IPS DF 4.7 (cell line): ENCODE data around the gene FIGNL1.
"Not testable (repeated sequence)": the region's sequence is repeated elsewhere in the genome, so short reads cannot be mapped to it uniquely, and the experiment has no call there.

Experiments used
- DNase-seq: peaks from one replicate; pipeline ENCODE4 v3.0.0-alpha.2; 2013; ENCODE audit warnings: low spot score; ENCODE audit errors: extremely low read depth

Gene FIGNL1

GRCh38 chr7:50472427-50472826, 22.3 kb upstream of the FIGNL1 start:
- no peak for DNase-seq

DNA sequence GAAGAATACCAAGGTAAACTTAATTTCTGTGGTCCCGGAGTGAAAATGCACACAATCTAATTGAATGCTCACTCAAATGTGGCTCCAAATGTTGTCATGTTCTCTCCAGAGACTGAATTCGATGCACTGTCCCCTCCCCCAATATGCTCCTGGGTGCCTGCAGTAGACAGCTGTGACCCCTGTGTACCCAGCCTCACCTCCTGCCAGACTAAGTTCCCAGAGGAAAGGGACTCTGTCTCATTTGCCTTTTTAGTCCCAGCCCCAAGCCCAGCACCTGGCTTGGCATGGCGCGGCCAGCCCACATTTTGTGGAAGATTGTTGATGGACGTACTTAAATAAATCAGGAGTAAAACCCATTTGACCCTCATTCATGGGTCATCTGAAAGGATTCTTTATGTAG, 21.8 kb upstream of the FIGNL1 start:
- no peak for DNase-seq

GRCh38 chr7:50470250-50471163, 20.4 kb upstream of the FIGNL1 start:
- no peak for DNase-seq

DNA sequence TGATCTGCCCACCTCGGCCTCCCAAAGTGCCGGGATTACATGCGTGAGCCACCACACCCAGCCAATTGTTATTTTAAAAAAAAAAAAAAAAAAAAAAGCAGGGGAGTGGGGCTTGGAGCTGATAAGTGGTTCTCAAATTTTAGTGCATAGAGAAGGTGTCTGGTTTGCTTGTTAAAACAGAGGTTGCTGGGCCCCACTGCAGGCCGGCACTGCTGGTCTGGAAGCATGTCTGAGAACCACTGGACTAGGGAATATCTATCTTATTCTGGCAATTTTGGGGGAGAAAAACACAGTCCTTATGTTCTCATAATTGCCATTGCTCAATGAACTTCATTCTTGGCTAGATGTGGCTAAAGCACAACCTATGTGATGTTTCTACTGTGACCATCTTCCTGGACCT, 19.0 kb upstream of the FIGNL1 start:
- DNase-seq = no peak

GRCh38 chr7:50467817-50468610, 17.9 kb upstream of the FIGNL1 start:
- DNase-seq = peak; percentile 56

DNA sequence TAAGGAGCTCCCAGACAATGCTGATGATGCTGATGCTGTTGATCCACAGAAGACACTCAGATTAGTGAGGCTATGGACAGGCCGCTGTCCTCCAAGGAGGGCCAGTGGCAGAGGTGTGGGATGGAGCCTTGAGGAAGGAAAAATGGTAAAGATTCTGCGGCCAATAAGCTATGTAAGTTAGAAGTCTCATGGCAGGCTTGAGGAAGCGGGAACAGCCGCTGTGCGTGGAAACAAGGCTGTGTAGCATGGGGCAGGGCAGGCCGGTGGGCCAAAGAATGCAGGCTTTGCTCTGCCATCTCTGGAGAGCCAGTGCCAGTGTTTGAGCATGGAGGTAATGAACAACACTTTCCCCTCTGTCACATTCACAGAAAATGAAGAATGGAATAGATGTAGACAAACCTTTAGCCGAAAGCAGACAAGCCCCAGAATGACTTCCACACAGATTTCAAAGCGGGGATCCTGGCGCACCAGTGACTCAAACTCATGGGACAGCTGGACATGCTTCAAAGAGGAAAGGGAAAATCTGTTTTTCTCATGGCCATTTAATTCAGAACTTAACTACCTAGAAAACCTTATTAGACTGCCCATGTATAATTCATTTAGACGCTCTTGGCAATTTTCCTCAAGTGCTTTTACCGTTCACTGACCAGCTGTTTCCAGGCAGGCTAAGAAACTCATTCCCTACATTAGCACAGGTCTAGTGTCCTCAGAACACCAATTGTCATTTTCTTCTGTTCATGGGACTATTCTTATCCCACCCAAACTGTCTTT, 16.9 kb upstream of the FIGNL1 start:
- no peak for DNase-seq

GRCh38 chr7:50463035-50463434, 12.9 kb upstream of the FIGNL1 start:
- no peak for DNase-seq

GRCh38 chr7:50462361-50462760, 12.2 kb upstream of the FIGNL1 start:
- no peak for DNase-seq

DNA sequence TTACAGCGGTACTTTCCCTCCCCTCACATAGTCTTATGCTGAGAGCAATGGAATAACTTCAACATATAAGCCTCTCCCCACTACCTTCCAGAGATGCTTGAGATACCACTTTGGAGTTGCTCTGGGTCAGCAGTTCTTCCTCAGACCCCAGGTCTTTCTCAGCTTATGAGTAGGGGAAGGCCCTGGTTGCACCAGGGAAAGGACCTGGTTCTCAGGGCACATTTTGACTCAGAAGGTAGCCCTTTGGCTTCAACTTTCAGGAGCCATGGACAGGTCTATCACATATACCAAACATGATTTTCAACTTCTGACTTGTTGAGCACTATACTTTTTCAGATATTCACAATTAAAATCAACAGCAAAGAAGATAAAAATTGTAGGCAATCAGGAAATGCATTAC, 11.5 kb upstream of the FIGNL1 start:
- no peak for DNase-seq

- DNase-seq = not testable (repeated sequence)
These were observed 9.0 kb upstream of the FIGNL1 start for GRCh38 chr7:50459183-50459582.

DNA sequence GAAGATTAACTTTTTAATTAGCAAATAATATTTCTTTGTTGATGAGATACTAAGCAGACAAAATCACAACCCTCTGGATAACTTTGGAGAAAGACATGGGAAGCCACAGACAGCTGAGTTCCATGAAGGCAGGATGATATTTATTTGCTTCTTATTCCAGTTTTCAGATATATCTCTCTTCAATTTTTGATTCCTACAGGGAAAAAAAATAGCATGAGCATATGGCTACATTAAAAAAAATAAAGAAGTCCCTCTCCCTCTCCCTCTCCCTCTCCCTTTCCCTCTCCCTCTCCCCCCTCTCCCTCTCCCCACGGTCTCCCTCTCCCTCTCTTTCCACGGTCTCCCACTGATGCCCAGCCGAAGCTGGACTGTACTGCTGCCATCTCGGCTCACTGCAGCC, 8.5 kb upstream of the FIGNL1 start:
- DNase-seq = not testable (repeated sequence)

DNA sequence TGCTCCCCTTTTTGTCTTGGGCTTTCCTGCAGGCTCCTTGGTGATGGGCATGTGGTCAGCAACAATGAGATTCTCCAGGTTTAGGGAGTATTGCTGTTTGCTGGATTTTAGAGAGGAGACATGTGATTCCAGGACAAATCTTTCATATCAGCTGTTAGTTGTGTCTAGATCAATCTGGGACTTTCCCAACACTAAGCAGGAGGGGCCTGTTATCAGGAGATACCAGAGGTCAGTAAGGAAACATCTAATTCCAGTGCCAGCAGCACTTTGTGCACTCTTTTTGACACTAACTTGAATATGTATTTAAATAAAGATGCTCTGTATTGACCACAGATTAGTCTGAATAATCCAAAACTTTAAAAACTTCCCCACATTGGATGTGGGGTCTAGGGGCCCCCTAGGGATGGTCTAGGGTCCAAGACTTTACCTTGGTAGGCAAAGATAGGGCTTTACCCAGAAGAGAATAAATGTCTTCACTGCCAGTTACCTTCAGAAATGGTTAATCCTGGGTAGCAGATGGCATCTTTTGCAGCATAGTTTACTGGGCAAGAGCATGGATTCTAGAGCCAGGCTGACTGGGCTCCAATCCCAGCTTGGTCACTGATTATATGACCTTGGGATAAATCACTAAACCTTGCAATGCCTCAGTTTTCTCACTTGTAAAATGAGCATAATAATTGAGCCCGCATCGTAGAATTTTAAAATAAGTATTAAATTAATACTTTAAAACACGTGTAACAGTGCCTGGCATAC, 6.4 kb upstream of the FIGNL1 start:
- DNase-seq = no peak

DNA sequence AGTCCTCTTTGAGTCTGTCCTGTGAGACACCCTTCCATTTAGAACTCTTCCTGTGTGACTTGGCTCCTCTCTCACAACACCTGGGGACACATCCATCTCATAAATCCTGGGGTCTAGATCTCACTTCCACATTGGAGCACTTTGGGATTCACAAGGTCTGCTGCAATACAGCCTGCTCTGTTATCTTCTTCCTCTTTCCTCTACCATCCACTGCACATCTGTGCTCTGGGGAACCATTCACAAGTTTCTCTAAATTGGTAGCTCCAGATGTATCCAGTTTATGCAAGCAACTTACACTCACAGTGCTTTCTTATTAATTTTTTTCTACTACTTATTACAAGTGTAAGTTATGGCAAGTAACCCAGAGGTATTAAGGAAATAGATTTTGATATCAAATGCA, 5.5 kb upstream of the FIGNL1 start:
- DNase-seq = no peak

- DNase-seq = no peak
These were observed 4.8 kb upstream of the FIGNL1 start for GRCh38 chr7:50454968-50455367.

GRCh38 chr7:50450590-50451032, 461 bp upstream of the FIGNL1 start:
- no peak for DNase-seq

DNA sequence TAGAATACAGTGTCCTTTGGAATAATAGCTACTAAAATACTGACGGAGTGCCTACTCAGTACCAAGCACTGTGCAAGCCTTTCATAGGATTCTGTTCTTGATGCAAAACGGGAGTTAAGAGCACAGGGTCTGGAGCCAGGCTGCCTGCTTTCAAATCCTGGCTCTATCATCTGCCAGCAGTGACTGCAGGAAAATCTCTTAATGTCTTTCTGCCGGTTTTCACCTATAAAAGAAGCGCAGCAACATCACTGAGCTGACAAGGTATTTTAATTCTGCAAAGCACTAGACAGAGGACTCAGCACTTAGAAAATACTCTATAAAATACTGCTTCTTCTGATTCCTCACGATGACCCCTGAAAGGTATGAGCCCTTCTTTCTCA, 659 bp downstream of the FIGNL1 start:
- no peak for DNase-seq

DNA sequence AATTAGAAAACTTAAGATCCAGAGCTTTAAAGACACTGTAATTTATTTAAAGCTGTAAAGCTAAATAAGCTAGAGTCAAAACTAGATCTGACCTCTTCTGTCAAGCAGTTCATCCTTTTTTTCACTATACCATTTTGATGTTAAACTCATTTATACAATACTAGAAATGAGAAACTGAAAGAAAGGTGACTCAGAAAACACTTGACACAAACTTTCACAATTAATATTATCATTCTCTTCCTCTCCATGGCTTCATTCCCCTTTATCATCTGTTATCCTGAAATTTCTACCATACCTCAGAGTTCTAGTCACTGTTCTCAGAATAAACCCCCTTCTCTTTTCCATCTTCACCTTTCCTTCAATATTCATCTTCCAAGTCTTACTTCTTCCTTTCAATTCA, 1.3 kb downstream of the FIGNL1 start:
- DNase-seq = no peak

DNA sequence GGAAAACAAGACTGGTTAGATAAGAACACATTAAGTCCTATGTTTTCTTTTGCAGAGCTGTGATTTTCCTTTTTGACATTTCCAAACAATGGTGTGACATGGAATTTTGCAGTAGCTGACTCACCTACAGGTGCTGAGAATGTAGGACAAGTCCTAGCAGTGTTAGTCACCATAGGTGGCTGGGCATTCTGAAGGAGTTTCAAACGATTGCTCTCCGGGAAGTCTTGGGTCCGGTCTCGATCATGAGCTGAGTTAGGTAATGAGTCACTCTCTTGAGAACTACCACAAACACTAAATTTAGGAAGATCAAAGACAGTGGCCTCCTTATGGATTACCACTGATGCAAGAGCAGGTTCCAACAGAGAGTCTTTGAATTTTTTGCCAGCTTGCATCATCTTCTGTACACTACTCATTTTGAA, 3.6 kb downstream of the FIGNL1 start:
- no peak for DNase-seq

DNA sequence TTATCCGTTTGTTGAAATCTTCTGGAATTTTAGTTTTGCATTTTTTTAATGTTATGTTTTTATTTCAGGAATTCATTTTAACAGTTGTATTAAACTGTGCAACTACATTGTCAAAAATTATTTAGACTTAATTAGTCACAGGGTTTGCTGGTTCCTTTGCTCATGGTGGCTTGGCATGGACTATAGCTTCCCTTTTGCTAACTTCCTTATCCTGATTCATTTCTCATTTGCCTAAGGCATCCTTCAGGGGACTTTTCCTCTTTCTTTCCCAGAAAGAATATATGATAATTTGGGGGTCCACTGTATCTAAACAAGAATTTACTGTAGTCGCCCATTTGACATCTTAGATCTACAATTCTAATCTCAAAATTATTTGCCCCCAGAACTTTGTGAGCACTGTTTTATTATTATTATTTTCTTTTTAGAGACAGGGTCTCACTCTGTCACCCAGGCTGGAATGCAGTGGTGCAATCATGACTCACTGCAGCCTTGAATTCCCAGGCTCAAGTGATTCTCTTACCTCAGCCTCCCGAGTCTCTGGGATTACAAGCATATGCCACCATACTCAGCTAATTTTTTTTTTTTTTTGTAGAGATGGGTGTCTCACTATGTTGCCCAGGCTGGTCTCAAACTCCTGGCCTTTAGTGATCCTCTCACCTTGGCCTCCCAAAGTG, 13.9 kb downstream of the FIGNL1 start:
- no peak for DNase-seq

DNA sequence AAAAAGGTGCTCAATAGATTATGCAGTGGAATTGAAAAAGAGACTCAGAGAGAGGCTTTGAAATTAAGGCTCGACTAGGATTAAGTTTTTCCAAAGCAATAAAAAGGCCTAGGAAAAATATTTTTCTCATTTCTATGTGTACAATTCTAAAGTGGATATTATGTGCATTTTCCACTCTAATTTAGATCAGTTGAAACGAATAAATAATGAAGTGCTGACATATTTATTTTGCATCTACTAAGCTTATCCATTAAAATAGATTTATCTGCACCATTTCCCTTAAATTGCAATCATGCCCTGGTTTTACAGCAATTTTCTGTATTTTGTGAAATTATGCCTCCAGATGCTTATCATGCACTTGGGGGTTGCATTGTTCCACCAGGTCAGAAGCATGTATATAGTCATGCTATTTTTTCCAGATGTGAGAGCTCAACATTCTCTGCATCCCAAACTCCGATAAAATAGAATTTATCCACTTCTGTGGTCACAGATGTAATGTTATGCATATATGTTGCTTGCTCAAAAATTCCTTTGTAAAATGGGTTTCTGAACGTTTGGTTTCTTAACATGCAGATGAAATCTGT, 18.3 kb downstream of the FIGNL1 start:
- DNase-seq = no peak
